H1 (cell line): ENCODE measurements around the gene SPTBN1. TPM values are rescaled to one million over a fixed set of nuclear protein-coding genes. Genes with fewer than 3 reads are reported as not detected.

ENCODE experiments used
- CTCF ChIA-PET: fragments of 300-600 bp; sonication (Branson Sonifier 250); formaldehyde crosslinking; loops from one replicate; lab custom pipeline; 2021; ENCODE audit not compliant: partially characterized antibody; lab: Charles Lee
- POLR2A ChIA-PET: fragments of 300-600 bp; sonication (Branson Sonifier 250); formaldehyde crosslinking; loops from one replicate; lab custom pipeline; 2021; ENCODE audit warnings: inconsistent platforms; ENCODE audit not compliant: partially characterized antibody; lab: Charles Lee
- DNase-seq, 2 experiments: peaks; one replicate each; pipeline versions ENCODE4 v3.0.0 to v3.0.0-alpha.2; 2010 to 2022; ENCODE audit warnings: low spot score in 2 of 2, low read depth in 1 of 2, mixed read lengths in 1 of 2
- FAIRE-seq: peaks from 2 replicates; lab custom pipeline; 2011; peaks lifted over from hg19 to GRCh38; lab: Jason Lieb, UNC
- H2AFZ ChIP-seq: 2 replicates; pipeline ENCODE4 v1.8.1; 2012; ENCODE audit warnings: low read length, inconsistent platforms
- H2AK5ac ChIP-seq: 2 replicates; pipeline ENCODE4 v1.6.1; 2013; ENCODE audit warnings: low read depth, low read length
- H2BK120ac ChIP-seq: replicated peaks from 2 replicates; pipeline ENCODE3; 2013; ENCODE audit warnings: low read depth, low read length, inconsistent platforms
- H2BK12ac ChIP-seq: 2 replicates; pipeline ENCODE4 v1.6.1; 2013; ENCODE audit warnings: low read depth, low read length
- H2BK15ac ChIP-seq: 2 replicates; pipeline ENCODE4 v1.6.1; 2013; ENCODE audit warnings: low read length
- H2BK20ac ChIP-seq: 2 replicates; pipeline ENCODE4 v1.6.1; 2013; ENCODE audit warnings: low read length
- H2BK5ac ChIP-seq: 2 replicates; pipeline ENCODE4 v1.6.1; 2013; ENCODE audit warnings: low read depth, low read length
- H3K14ac ChIP-seq: 2 replicates; pipeline ENCODE4 v1.6.1; 2013; ENCODE audit warnings: inconsistent platforms; ENCODE audit not compliant: insufficient read length
- H3K18ac ChIP-seq: 2 replicates; pipeline ENCODE4 v1.6.1; 2013; ENCODE audit warnings: low read length; ENCODE audit errors: extremely low read depth
- H3K23ac ChIP-seq: 2 replicates; pipeline ENCODE4 v1.6.1; 2013; ENCODE audit warnings: inconsistent platforms; ENCODE audit not compliant: insufficient read length
- H3K23me2 ChIP-seq: 2 replicates; pipeline ENCODE4 v1.6.1; 2013; ENCODE audit warnings: low read depth, low read length
- H3K27ac ChIP-seq: 2 replicates; pipeline ENCODE4 v1.6.1; 2011; ENCODE audit warnings: low read depth, low read length, inconsistent platforms
- H3K27me3 ChIP-seq, 4 experiments: replicated peaks in 1 of 4; 1 replicate in 1 of 4; 2 replicates in 3 of 4; pipeline versions ENCODE4 v1.6.1 to v1.8.1; 2011 to 2013; ENCODE audit warnings: low read length in 3 of 4, mild to moderate bottlenecking in 3 of 4, inconsistent platforms in 2 of 4, mixed read lengths in 2 of 4, moderate library complexity in 1 of 4; ENCODE audit not compliant: control insufficient read depth in 3 of 4, insufficient read depth in 3 of 4; ENCODE audit errors: extremely low read depth in 1 of 4
- H3K36me3 ChIP-seq, 4 experiments: 2 replicates each; pipeline versions ENCODE4 v1.6.1 to v1.8.1; 2011 to 2013; ENCODE audit warnings: mild to moderate bottlenecking in 4 of 4, low read length in 3 of 4, moderate library complexity in 2 of 4, control low read depth in 1 of 4, inconsistent platforms in 1 of 4; ENCODE audit not compliant: insufficient read depth in 4 of 4, control insufficient read depth in 2 of 4
- H3K4ac ChIP-seq: replicated peaks from 2 replicates; pipeline ENCODE3; 2013; ENCODE audit warnings: low read length, low read depth, mixed read lengths, inconsistent platforms; ENCODE audit not compliant: insufficient read length
- H3K4me1 ChIP-seq, 4 experiments: replicated peaks in 1 of 4; 1 replicate in 1 of 4; 2 replicates in 3 of 4; pipeline versions ENCODE4 v1.6.1 to v1.8.1; 2011 to 2013; ENCODE audit warnings: low read length in 3 of 4, inconsistent platforms in 2 of 4, mixed read lengths in 1 of 4; ENCODE audit not compliant: insufficient read depth in 4 of 4, control insufficient read depth in 3 of 4
- H3K4me2 ChIP-seq, 2 experiments: 2 replicates each; pipeline versions ENCODE4 v1.6.1 to v1.8.1; 2011 to 2013; ENCODE audit warnings: low read depth in 2 of 2, low read length in 2 of 2, control low read depth in 1 of 2, inconsistent platforms in 1 of 2, mild to moderate bottlenecking in 1 of 2; ENCODE audit not compliant: insufficient read depth in 1 of 2
- H3K4me3 ChIP-seq, 4 experiments: fragments of 200-600, 300-600 bp in 1 of 4; sonication (generic), shearing (Covaris generic), sonication (Bioruptor Twin) in 1 of 4; 2 replicates each; pipeline versions ENCODE4 v1.5.1 to v1.8.1; 2011 to 2016; ENCODE audit warnings: low read length in 4 of 4, low read depth in 3 of 4, control low read depth in 2 of 4, inconsistent platforms in 2 of 4, mild to moderate bottlenecking in 2 of 4, mixed read lengths in 1 of 4, moderate library complexity in 1 of 4; ENCODE audit not compliant: insufficient read depth in 2 of 4; ENCODE audit errors: extremely low read depth in 1 of 4
- H3K56ac ChIP-seq: replicated peaks from 2 replicates; pipeline ENCODE3; 2013; ENCODE audit warnings: low read depth, mild to moderate bottlenecking, mixed read lengths, low read length, inconsistent platforms; ENCODE audit not compliant: insufficient read length
- H3K79me1 ChIP-seq: 2 replicates; pipeline ENCODE4 v1.6.1; 2013; ENCODE audit warnings: low read depth, low read length, control low read depth
- H3K79me2 ChIP-seq, 2 experiments: 2 replicates each; pipeline versions ENCODE4 v1.6.1 to v1.8.1; 2012 to 2013; ENCODE audit warnings: low read length in 2 of 2, mild to moderate bottlenecking in 2 of 2, inconsistent platforms in 1 of 2; ENCODE audit not compliant: insufficient read depth in 2 of 2, control insufficient read depth in 1 of 2
- H3K9ac ChIP-seq, 4 experiments: replicated peaks in 1 of 4; 1 replicate in 1 of 4; 2 replicates in 3 of 4; pipeline versions ENCODE4 v1.6.1 to v1.8.1; 2011 to 2013; ENCODE audit warnings: low read depth in 3 of 4, low read length in 3 of 4, control low read depth in 2 of 4, mild to moderate bottlenecking in 2 of 4, moderate library complexity in 2 of 4, inconsistent platforms in 1 of 4; ENCODE audit errors: extremely low read depth in 1 of 4
- H3K9me3 ChIP-seq, 2 experiments: 2 replicates each; pipeline versions ENCODE4 v1.6.1 to v1.8.1; 2012 to 2013; ENCODE audit warnings: mild to moderate bottlenecking in 2 of 2, moderate library complexity in 2 of 2, control low read depth in 1 of 2, inconsistent platforms in 1 of 2, low read depth in 1 of 2, low read length in 1 of 2, mixed read lengths in 1 of 2; ENCODE audit not compliant: insufficient read depth in 2 of 2
- H4K20me1 ChIP-seq, 2 experiments: replicated peaks in 1 of 2; 2 replicates each; pipeline versions ENCODE3 to v1.8.1; 2011 to 2013; ENCODE audit warnings: inconsistent platforms in 2 of 2, low read length in 2 of 2, mild to moderate bottlenecking in 1 of 2; ENCODE audit not compliant: insufficient read depth in 2 of 2, control insufficient read depth in 1 of 2
- H4K5ac ChIP-seq: 2 replicates; pipeline ENCODE4 v1.6.1; 2013; ENCODE audit warnings: low read length, low read depth, mixed read lengths, inconsistent platforms; ENCODE audit not compliant: insufficient read length
- H4K8ac ChIP-seq: 2 replicates; pipeline ENCODE4 v1.8.0; 2013; ENCODE audit warnings: mild to moderate bottlenecking, moderate library complexity, low read length, inconsistent platforms; ENCODE audit not compliant: insufficient read depth; ENCODE audit errors: extremely low read depth
- H4K91ac ChIP-seq: replicated peaks from 2 replicates; pipeline ENCODE3; 2013; ENCODE audit warnings: low read length, mixed read lengths, inconsistent platforms; ENCODE audit not compliant: insufficient read length
- ASH2L ChIP-seq: fragments of 200-600, 300-600 bp; sonication (generic); IDR thresholded peaks from one replicate; pipeline ENCODE4 v1.7.1; 2017; ENCODE audit warnings: low read length
- CHD1 ChIP-seq: IDR thresholded peaks from 2 replicates; pipeline ENCODE4 v1.6.1; 2012; ENCODE audit warnings: low read depth, low read length, improper control_type of control experiment
- CREB1 ChIP-seq: IDR thresholded peaks from 2 replicates; pipeline ENCODE4 v1.6.1; 2012; ENCODE audit warnings: inconsistent platforms
- EP300 ChIP-seq, 2 experiments: IDR thresholded peaks; 1 replicate in 1 of 2; 2 replicates in 1 of 2; pipeline ENCODE4 v1.6.1; 2011 to 2012; ENCODE audit warnings: low read depth in 2 of 2, low read length in 2 of 2, mild to moderate bottlenecking in 2 of 2, borderline replicate concordance in 1 of 2, inconsistent platforms in 1 of 2, moderate library complexity in 1 of 2
- POLR2A ChIP-seq, 2 experiments: IDR thresholded peaks; 1 replicate in 1 of 2; 2 replicates in 1 of 2; pipeline ENCODE4 v1.6.1; 2011; ENCODE audit warnings: low read depth in 2 of 2, low read length in 2 of 2, mild to moderate bottlenecking in 2 of 2; ENCODE audit errors: control extremely low read depth in 1 of 2
- POLR2AphosphoS5 ChIP-seq: IDR thresholded peaks from 2 replicates; pipeline ENCODE4 v1.6.1; 2011; ENCODE audit warnings: low read depth, low read length
- RBBP5 ChIP-seq: IDR thresholded peaks from 2 replicates; pipeline ENCODE4 v1.7.1; 2012; ENCODE audit warnings: low read depth, mild to moderate bottlenecking, inconsistent platforms, low read length, moderate library complexity, borderline replicate concordance
- SIX5 ChIP-seq: IDR thresholded peaks from 2 replicates; pipeline ENCODE4 v1.6.1; 2011; ENCODE audit warnings: mild to moderate bottlenecking, low read depth, low read length
- TBP ChIP-seq: IDR thresholded peaks from 2 replicates; pipeline ENCODE4 v1.6.1; 2011; ENCODE audit warnings: low read depth, low read length, improper control_type of control experiment
- ZNF274 ChIP-seq: IDR thresholded peaks from 2 replicates; pipeline ENCODE4 v1.7.0; 2012; ENCODE audit warnings: low read length, borderline replicate concordance; ENCODE audit errors: extremely low read depth
- WGBS, 2 experiments: shearing (Covaris generic) in 1 of 2; methylation state at CpG; one replicate each; pipeline versions ENCODE4 v1.1.6 to v1.1.7; 2013 to 2015; ENCODE audit warnings: low lambda C conversion rate in 2 of 2, mixed read lengths in 2 of 2, inconsistent platforms in 1 of 2, low coverage in 1 of 2, missing lambda C conversion rate in 1 of 2; ENCODE audit not compliant: insufficient replicate concordance in 2 of 2, insufficient coverage in 1 of 2, insufficient read length in 1 of 2; ENCODE audit errors: extremely low coverage in 1 of 2, missing lambda C conversion rate in 1 of 2; 5-methylcytosine and 5-hydroxymethylcytosine counted together
- polyA plus RNA-seq, 7 experiments: library from polyadenylated mRNA; depleted of rRNA in 3 of 7; stranded (reverse) in 5 of 7; unstranded in 2 of 7; fragments of >200 nt in 5 of 7; fragments of 200-250 nt in 2 of 7; gene quantifications; 1 replicate in 5 of 7; 2 replicates in 1 of 7; 4 replicates in 1 of 7; pipeline versions ENCODE4 v1.2.1 to v1.2.3, GENCODE V29; 2011 to 2013; ENCODE audit warnings: missing spikeins in 2 of 7, mixed read lengths in 2 of 7
- total RNA-seq: library from RNA; stranded (reverse); fragmentation: NEBNext Ultra II Directional; extraction: Animal tissue kit (Norgen Biotek cat#: 25700); gene quantifications from 2 replicates; pipeline ENCODE4 v1.2.1, GENCODE V29; 2021
- TF ChIP-seq, protein P1 (sequence below): IDR thresholded peaks from 2 replicates; pipeline ENCODE4 v1.6.1; 2011; ENCODE audit warnings: low read length, improper control_type of control experiment

SPTBN1 gene
- total and polyA plus RNA-seq, 2 of the 8 experiments (the other 6 are each of a cell fraction or from before 2014, with no cell fraction given) = 31.8 to 180 TPM

DNA sequence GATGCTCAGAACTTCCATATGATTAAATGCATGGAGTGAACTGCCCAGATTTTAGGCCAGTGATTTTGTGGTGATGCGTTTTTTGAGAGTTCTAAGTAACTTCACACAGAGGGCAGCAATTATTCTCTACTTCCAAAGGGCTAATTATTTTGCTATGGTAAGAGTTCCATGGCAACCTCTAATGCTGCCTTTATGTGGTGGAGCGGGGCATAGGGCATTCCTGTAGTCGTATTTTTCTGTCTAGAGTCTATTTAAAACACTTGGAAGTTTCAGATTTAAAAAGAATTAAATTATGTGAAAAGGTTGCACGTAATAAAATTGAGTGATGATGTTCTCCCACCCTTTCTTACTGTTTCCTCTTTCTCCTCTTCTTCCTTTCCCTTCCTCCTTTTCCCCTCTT is 203.4 kb downstream of the SPTBN1 start:
- H3K36me3 ChIP-seq = peaks cover 31 to 84% (median 65%) of the 10 kb centered on the region in 4 experiments
- no peak overlapping the region for H3K27ac ChIP-seq
- 93 to 100% methylated on average over 1 to 4 of the region's 4 CpGs for WGBS, 2 experiments

More for the DNA sequence above, 203.4 kb downstream of the SPTBN1 start:
- TF ChIP-seq EP300 (IDR thresholded peaks at IDR 0.05; ENCODE audit: borderline replicate concordance in 1 of 2, low read depth in 2 of 2, low read length in 2 of 2) (no peak), CREB1 (no peak), TBP (no peak), CHD1 (no peak), ASH2L (no peak), POLR2AphosphoS5 (no peak), POLR2A (IDR thresholded peaks at IDR 0.05; ENCODE audit: control extremely low read depth in 1 of 2, low read depth in 2 of 2, low read length in 2 of 2) (no peak), ZNF274 (no peak), RBBP5 (no peak), SIX5 (no peak)
- TF ChIP-seq, protein P1, sequence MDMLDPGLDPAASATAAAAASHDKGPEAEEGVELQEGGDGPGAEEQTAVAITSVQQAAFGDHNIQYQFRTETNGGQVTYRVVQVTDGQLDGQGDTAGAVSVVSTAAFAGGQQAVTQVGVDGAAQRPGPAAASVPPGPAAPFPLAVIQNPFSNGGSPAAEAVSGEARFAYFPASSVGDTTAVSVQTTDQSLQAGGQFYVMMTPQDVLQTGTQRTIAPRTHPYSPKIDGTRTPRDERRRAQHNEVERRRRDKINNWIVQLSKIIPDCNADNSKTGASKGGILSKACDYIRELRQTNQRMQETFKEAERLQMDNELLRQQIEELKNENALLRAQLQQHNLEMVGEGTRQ = no peak
- FAIRE-seq = no peak
- Histone ChIP-seq H3K9ac (no peak overlapping the region), H4K5ac (no peak overlapping the region), H3K4me2 (no peak overlapping the region), H3K4me3 (no peak overlapping the region), H3K27me3 (no peaks in the 10 kb centered on the region), H3K4me1 (no peaks in the 10 kb centered on the region), H3K4ac (no peak overlapping the region), H3K79me2 (no peaks in the 10 kb centered on the region), H3K23me2 (no peaks in the 10 kb centered on the region), H2BK20ac (no peak overlapping the region), H2AFZ (no peak overlapping the region), H4K8ac (no peak overlapping the region), H2BK12ac (no peak overlapping the region), H4K20me1 (peaks cover 5% of the 10 kb centered on the region in 2 experiments), H2BK120ac (no peak overlapping the region), H2AK5ac (no peak overlapping the region), H2BK15ac (no peak overlapping the region), H3K9me3 (no peaks in the 10 kb centered on the region), H3K23ac (no peak overlapping the region), H2BK5ac (no peak overlapping the region), H3K18ac (no peak overlapping the region), H3K79me1 (no peaks in the 10 kb centered on the region), H3K56ac (no peak overlapping the region), H4K91ac (no peak overlapping the region), H3K14ac (no peak overlapping the region)
- no peak for DNase-seq
- ChIA-PET CTCF (interaction anchor here (3.8 to 9.5 kb wide), 2 partner anchors 13 to 46 kb away, joined by 24 to 179 read pairs; no protein-coding TSS in a partner anchor), POLR2A (no interaction called here)
